Spinal cord (tissue), 10 donors: Measurements from ENCODE around the gene PKD1. TPM values are rescaled to one million over a fixed set of nuclear protein-coding genes. Genes with fewer than 3 reads are reported as not detected.

ENCODE experiments used
- DNase-seq, 6 donors: peaks; one replicate each; pipeline versions ENCODE4 v3.0.0 to v3.0.0-alpha.2; 2013 to 2015; ENCODE audit warnings: low spot score in 6 of 6, low read depth in 4 of 6
- H3K27ac ChIP-seq: one replicate; pipeline ENCODE4 v1.5.1; 2013; ENCODE audit warnings: low read depth, low read length, control low read depth
- H3K27me3 ChIP-seq: one replicate; pipeline ENCODE4 v1.6.1; 2013; ENCODE audit warnings: low read length; ENCODE audit not compliant: control insufficient read depth, insufficient read depth
- H3K36me3 ChIP-seq: one replicate; pipeline ENCODE4 v1.6.1; 2013; ENCODE audit warnings: low read length; ENCODE audit not compliant: control insufficient read depth, insufficient read depth
- H3K4me1 ChIP-seq: one replicate; pipeline ENCODE4 v1.6.1; 2013; ENCODE audit warnings: low read length; ENCODE audit not compliant: control insufficient read depth, insufficient read depth
- H3K4me3 ChIP-seq: one replicate; pipeline ENCODE4 v1.5.1; 2013; ENCODE audit warnings: low read depth, low read length, control low read depth
- H3K9me3 ChIP-seq: one replicate; pipeline ENCODE4 v1.6.1; 2013; ENCODE audit warnings: low read length; ENCODE audit not compliant: control insufficient read depth, insufficient read depth
- WGBS: methylation state at CpG from one replicate; pipeline ENCODE4 v1.1.5; 2013; ENCODE audit warnings: missing lambda C conversion rate; ENCODE audit not compliant: insufficient coverage; 5-methylcytosine and 5-hydroxymethylcytosine counted together
- polyA plus RNA-seq, 2 donors: library from polyadenylated mRNA; unstranded; fragments of 120-200 nt; gene quantifications; one replicate each; pipeline ENCODE4 v1.2.1, GENCODE V29; 2013; ENCODE audit not compliant: insufficient read length in 2 of 2
- total RNA-seq, 2 donors: library from RNA; depleted of rRNA in 1 of 2; stranded (reverse); fragments of 120-200 nt in 1 of 2; fragments of >200 nt in 1 of 2; gene quantifications; one replicate each; pipeline versions ENCODE4 v1.2.3 to v1.2.4, GENCODE V29; 2013 to 2014
- donor health status: healthy.

Gene PKD1
- total and polyA plus RNA-seq, 4 donors = 68.1 to 289 (median 144) TPM

DNA sequence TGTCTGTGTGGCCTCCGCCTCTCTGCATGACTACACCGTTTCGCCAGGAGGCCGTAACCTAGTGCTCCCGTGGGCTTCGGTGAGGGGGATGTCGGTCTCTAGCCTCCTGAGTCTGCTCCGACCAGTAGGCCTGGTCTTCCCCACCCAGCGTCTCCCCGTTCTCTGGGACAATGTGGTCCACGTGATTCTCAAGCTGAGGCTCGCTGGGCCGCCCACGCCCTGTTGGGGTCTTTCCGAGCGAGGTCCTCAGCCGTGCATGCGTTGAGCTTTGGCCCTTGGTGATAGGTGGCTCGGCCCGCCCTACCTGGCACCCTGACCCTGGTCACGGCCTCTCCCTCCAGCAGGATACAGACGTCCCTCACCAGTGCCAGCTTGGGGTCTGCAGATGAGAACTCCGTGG is 57.0 kb downstream of the PKD1 start:
- Histone ChIP-seq H3K4me1 (no peaks in the 10 kb centered on the region), H3K27me3 (no peaks in the 10 kb centered on the region), H3K4me3 (no peak overlapping the region), H3K36me3 (peaks cover 100% of the 10 kb centered on the region), H3K9me3 (no peaks in the 10 kb centered on the region), H3K27ac (no peak overlapping the region)
- WGBS = 93% methylated on average over 23 of the region's 23 CpGs
- no peak for DNase-seq

DNA sequence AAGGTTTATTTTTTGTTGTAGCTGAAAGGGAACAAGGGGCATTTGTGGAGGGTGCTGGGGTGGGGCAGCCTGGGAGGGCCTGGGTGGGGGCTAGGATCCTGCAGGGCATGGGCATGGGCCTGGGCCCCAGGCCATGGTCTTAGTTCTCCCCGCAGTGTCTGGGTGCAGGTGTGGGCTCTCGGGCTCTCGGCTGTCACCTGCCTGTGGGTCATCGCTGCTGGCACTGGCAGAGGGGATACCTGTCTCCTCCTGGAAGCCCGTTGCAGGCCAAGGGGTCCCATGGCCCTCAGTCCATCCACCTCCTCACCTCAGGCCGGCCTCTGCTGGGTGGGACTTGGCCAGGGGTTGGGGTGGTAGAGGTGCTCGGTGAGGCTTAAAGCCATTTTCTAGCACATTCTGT is 57.6 kb downstream of the PKD1 start:
- Histone ChIP-seq H3K4me3 (no peak overlapping the region), H3K27me3 (no peaks in the 10 kb centered on the region), H3K9me3 (no peaks in the 10 kb centered on the region), H3K27ac (no peak overlapping the region), H3K36me3 (peaks cover 100% of the 10 kb centered on the region), H3K4me1 (no peaks in the 10 kb centered on the region)
- WGBS = 92% methylated on average over 4 of the region's 7 CpGs
- DNase-seq = no peak

DNA sequence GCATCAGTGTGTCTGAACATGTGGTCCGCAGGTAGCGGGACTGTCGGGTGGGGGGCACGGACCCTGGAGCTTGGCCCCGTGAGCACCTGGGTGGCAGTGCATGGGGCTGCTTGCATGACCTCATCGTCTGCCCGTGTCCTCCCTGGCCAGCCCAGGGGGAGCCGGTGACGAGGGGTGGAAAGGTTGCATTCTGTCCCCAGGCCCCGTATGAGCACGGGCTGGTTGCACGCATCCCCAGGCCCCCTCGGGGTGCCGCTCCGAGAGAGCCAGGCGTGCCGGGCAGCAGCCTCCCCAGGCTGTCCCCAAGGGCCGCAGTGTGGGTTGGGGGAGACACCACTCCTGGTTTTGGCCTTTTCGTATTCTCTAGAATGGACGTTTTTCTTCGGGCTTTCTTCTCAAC is 58.0 kb downstream of the PKD1 start:
- H3K9me3 ChIP-seq = no peaks in the 10 kb centered on the region
- DNase-seq = no peak
- no peaks in the 10 kb centered on the region for H3K27me3 ChIP-seq
- H3K4me3 ChIP-seq = no peak overlapping the region
- H3K36me3 ChIP-seq = peaks cover 100% of the 10 kb centered on the region
- no peaks in the 10 kb centered on the region for H3K4me1 ChIP-seq
- no peak overlapping the region for H3K27ac ChIP-seq
- WGBS = 95% methylated on average over 21 of the region's 21 CpGs

DNA sequence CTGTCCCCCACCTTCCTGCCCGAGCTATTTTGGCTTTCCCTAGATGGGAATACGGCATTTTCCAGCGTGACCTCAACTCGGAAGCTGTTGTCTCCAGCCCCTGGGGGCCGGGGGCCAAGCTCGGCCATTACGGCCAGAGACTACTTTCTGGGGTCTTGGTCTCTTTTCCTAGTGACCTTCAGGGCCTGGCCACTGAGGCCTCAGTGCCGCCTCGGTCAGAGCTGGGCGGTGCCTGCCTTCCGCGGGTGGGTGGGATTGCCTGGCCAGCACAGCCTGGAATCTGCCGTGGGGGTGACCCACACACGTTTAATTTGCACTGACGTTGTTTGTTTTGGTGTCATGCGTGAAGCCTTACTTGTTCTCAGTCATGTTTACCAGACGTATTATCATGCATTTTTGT is 58.7 kb downstream of the PKD1 start:
- Histone ChIP-seq H3K27ac (no peak overlapping the region), H3K36me3 (peaks cover 100% of the 10 kb centered on the region), H3K4me3 (no peak overlapping the region), H3K27me3 (no peaks in the 10 kb centered on the region), H3K4me1 (no peaks in the 10 kb centered on the region), H3K9me3 (no peaks in the 10 kb centered on the region)
- DNase-seq = no peak
- 92% methylated on average over 17 of the region's 17 CpGs for WGBS

DNA sequence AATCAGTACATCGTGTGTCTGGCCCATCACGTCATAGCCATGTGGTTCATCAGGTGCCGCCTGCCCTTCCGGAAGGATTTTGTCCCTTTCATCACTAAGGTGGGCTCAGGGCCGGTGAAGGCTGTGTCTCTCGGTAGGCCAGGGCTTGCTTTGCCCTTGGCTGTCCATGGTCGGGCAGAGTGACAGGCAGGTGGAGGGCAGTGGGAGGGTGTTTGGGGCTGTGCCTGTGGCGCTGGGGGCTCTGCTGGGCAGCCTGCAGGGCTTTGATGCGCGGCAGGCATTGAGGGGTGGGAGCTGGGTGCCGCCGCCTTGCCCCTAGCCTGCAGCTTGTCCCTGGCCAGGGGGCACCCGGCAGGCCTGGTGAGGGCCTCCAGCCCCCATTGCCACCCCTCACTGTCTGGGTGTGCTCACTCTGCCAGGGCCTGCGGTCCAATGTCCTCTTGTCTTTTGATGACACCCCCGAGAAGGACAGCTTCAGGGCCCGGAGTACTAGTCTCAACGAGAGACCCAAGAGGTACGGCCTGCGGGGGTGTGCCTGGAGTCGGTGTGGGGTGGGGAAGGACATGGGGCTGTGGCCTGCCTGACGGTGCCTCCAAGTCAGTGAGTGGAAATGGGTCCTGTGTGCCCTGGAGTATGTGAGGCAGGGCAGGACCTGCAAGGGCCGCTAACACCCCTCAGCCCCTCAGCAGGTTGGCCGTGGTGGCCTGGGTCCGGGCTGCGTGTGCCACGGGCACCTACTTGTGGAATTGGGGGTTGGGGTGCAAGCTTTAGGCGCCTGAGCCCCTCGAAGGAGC is 59.4 kb downstream of the PKD1 start:
- Histone ChIP-seq H3K4me3 (no peak overlapping the region), H3K4me1 (no peaks in the 10 kb centered on the region), H3K36me3 (peaks cover 100% of the 10 kb centered on the region), H3K9me3 (no peaks in the 10 kb centered on the region), H3K27ac (no peak overlapping the region), H3K27me3 (no peaks in the 10 kb centered on the region)
- no peak for DNase-seq
- WGBS = 91% methylated on average over 24 of the region's 28 CpGs

DNA sequence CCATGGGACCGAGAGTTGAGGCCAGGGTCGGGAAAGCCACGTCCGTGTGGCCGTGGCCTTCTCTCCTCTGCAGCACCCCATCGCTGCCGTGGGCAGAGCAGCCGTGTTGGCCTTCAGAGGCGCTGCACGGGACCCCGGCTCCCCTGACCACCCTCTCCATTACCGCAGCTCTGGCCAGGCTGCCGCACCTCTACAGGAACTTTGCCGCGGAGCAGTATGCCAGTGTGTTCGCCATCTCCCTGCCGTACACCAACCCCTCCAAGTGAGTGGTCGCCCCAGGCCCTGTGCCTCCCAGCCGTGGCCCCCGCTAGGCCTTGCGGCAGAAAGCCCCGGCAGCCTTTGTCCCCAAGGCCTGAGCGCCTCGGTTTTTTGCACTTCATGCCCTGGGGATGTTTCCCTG is 60.1 kb downstream of the PKD1 start:
- Histone ChIP-seq H3K27ac (no peak overlapping the region), H3K4me1 (no peaks in the 10 kb centered on the region), H3K9me3 (no peaks in the 10 kb centered on the region), H3K4me3 (no peak overlapping the region), H3K27me3 (no peaks in the 10 kb centered on the region), H3K36me3 (peaks cover 100% of the 10 kb centered on the region)
- 96% methylated on average over 24 of the region's 24 CpGs for WGBS
- no peak for DNase-seq

DNA sequence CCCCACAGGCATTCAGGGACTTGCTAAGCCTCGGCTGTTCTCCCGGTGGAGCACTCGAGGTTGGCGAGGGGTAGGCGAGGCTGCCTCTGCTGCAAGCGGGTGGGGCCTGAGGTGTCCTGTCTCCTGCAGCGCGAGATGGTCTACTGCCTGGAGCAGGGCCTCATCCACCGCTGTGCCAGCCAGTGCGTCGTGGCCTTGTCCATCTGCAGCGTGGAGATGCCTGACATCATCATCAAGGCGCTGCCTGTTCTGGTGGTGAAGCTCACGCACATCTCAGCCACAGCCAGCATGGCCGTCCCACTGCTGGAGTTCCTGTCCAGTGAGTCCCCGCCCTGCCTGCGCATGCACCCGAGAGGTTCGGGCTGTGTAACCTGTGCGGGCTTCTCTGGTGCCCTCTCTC is 61.6 kb downstream of the PKD1 start:
- Histone ChIP-seq H3K27me3 (no peaks in the 10 kb centered on the region), H3K4me3 (no peak overlapping the region), H3K27ac (no peak overlapping the region), H3K4me1 (no peaks in the 10 kb centered on the region), H3K36me3 (peaks cover 96% of the 10 kb centered on the region), H3K9me3 (no peaks in the 10 kb centered on the region)
- WGBS = 98% methylated on average over 20 of the region's 20 CpGs
- DNase-seq = no peak

DNA sequence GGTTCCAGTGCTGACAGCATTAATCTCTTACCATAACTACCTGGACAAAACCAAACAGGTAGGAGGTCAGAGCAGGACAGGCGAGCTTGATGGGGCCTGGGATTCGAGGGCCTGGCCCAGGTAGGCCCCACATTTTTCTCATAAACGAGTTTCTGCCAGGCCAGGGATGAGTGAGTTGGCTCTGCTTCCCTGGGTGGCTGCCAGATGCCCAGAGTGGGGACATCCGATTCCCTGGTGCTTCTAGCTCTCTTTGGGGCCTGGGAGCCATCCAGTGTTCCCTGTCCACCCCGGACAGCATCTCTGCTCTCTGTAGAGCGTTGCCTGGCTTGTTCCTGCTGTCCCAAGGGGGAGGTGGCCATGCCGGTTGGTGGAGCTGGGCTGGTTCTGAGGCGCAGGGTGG is 62.8 kb downstream of the PKD1 start:
- 92% methylated on average over 8 of the region's 8 CpGs for WGBS
- Histone ChIP-seq H3K27ac (no peak overlapping the region), H3K9me3 (no peaks in the 10 kb centered on the region), H3K4me1 (no peaks in the 10 kb centered on the region), H3K27me3 (no peaks in the 10 kb centered on the region), H3K36me3 (peaks cover 96% of the 10 kb centered on the region), H3K4me3 (no peak overlapping the region)
- DNase-seq = no peak

DNA sequence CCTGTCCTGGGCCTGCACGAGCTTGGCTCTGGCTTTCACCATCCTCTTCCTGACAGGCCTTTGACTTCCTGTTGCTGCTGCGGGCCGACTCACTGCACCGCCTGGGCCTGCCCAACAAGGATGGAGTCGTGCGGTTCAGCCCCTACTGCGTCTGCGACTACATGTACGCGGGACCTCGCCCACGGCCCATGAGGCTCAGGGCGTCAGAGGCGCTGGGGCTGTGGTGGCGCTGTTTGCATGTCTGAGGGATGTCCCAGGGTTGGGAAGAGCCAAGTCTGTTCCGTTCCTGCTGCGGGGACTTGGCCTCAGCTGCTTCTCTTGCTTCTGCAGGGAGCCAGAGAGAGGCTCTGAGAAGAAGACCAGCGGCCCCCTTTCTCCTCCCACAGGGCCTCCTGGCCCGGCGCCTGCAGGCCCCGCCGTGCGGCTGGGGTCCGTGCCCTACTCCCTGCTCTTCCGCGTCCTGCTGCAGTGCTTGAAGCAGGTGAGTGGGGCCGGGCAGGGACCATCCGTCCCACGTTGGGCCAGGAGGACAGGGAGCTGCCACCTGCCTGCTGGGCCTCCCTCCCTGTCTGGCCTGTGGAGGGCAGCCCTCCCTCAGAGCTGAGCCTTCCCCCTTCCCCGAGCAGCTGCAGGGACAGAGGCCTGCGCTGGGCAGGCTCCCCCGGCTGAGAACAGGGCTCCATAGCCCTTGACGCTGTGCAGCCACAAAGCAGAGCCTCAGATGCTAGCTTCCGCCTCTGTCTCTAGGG is 64.1 kb downstream of the PKD1 start:
- Histone ChIP-seq H3K4me1 (no peaks in the 10 kb centered on the region), H3K27me3 (no peaks in the 10 kb centered on the region), H3K9me3 (no peaks in the 10 kb centered on the region), H3K4me3 (no peak overlapping the region), H3K36me3 (peaks cover 96% of the 10 kb centered on the region), H3K27ac (no peak overlapping the region)
- no peak for DNase-seq
- 85% methylated on average over 34 of the region's 34 CpGs for WGBS
